ENCODE results near the gene MOB3A.

- TF ChIP-seq POLR2A (IDR thresholded peaks at IDR 0.05), result no peak
- TF ChIP-seq, protein P1, sequence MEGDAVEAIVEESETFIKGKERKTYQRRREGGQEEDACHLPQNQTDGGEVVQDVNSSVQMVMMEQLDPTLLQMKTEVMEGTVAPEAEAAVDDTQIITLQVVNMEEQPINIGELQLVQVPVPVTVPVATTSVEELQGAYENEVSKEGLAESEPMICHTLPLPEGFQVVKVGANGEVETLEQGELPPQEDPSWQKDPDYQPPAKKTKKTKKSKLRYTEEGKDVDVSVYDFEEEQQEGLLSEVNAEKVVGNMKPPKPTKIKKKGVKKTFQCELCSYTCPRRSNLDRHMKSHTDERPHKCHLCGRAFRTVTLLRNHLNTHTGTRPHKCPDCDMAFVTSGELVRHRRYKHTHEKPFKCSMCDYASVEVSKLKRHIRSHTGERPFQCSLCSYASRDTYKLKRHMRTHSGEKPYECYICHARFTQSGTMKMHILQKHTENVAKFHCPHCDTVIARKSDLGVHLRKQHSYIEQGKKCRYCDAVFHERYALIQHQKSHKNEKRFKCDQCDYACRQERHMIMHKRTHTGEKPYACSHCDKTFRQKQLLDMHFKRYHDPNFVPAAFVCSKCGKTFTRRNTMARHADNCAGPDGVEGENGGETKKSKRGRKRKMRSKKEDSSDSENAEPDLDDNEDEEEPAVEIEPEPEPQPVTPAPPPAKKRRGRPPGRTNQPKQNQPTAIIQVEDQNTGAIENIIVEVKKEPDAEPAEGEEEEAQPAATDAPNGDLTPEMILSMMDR (IDR thresholded peaks at IDR 0.05), result no peak
Measured at GRCh38 chr19:2118438-2118837, 22.3 kb upstream of the MOB3A start.

All from adrenal gland (tissue), 5 donors.